Right lobe of liver (tissue), 4 donors: Measurements from ENCODE around the gene GPC6.

Experiments
- CTCF ChIP-seq, 4 donors: fragments of 200-600 bp in 3 of 4; fragments of 450-650 bp in 1 of 4; IDR thresholded peaks; one replicate each; pipeline versions ENCODE4 v1.5.1 to v1.8.0; 2016 to 2022; ENCODE audit warnings: antibody characterized with exemption in 4 of 4, mild to moderate bottlenecking in 2 of 4
- POLR2A ChIP-seq: fragments of 450-650 bp; IDR thresholded peaks from one replicate; pipeline ENCODE4 v1.6.1; 2017; ENCODE audit warnings: antibody characterized with exemption, mild to moderate bottlenecking
- donor health status: DM: no; HTN: no; CAD: no.
- donor health status: DM: no; HTN: no; CAD: no.
- donor health status: DM: no; HTN: yes; CAD: no.

DNA sequence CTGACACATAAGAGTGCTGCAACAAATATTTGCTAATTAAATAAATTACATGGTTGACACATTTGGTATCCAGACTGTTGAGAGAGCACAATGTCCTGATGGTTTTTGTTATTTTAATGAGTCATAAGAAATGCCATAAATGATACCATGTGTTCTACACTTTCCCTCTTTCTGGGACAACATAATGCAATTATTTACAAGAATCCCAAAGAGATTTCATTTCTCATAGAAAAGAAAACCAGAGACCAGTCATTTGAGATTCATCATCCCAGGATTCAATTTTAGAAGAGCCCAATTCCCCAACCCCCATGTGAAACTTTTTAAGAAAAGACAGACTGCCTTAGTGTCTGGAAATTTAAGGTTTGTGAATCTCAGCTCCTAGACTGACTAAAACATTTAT is 853.3 kb downstream of the GPC6 start:
- TF ChIP-seq POLR2A (no peak), CTCF (IDR thresholded peaks at IDR 0.05) (no peak)
